HepG2 (cell line): ENCODE results near the gene PCYOX1L.

Experiments
- EZH2 ChIP-seq: conservative IDR thresholded peaks from 2 replicates; pipeline ENCODE4 v1.6.1; 2012; ENCODE audit warnings: mild to moderate bottlenecking, low read depth, low read length, moderate library complexity
- GABPA ChIP-seq, 2 experiments: IDR thresholded peaks; 2 replicates each; pipeline ENCODE4 v1.6.1; 2011 to 2016; ENCODE audit warnings: low read depth in 2 of 2, low read length in 1 of 2, missing biosample characterization in 1 of 2, missing genetic modification characterization in 1 of 2
- HMGA1 ChIP-seq: sonication (generic); formaldehyde crosslinking; conservative IDR thresholded peaks from 2 replicates; pipeline ENCODE4 v1.4.0; 2020; ENCODE audit warnings: missing genetic modification reagents
- RAD21 ChIP-seq: fragments of 450-650 bp; formaldehyde crosslinking; IDR thresholded peaks from 2 replicates; pipeline ENCODE4 v1.5.0; 2020; ENCODE audit warnings: mild to moderate bottlenecking
- TF ChIP-seq, protein P1 (sequence below): sonication (generic); formaldehyde crosslinking; IDR thresholded peaks from 2 replicates; pipeline ENCODE4 v1.4.0; 2020; ENCODE audit warnings: missing genetic modification reagents, mild to moderate bottlenecking, borderline replicate concordance
- TF ChIP-seq, protein P2 (sequence below): sonication (generic); formaldehyde crosslinking; IDR thresholded peaks from 2 replicates; pipeline ENCODE4 v1.4.0; 2020; ENCODE audit warnings: mild to moderate bottlenecking, missing genetic modification reagents

GRCh38 chr5:149392718-149393117 lies 34.9 kb downstream of the PCYOX1L start:
- TF ChIP-seq, protein P1, sequence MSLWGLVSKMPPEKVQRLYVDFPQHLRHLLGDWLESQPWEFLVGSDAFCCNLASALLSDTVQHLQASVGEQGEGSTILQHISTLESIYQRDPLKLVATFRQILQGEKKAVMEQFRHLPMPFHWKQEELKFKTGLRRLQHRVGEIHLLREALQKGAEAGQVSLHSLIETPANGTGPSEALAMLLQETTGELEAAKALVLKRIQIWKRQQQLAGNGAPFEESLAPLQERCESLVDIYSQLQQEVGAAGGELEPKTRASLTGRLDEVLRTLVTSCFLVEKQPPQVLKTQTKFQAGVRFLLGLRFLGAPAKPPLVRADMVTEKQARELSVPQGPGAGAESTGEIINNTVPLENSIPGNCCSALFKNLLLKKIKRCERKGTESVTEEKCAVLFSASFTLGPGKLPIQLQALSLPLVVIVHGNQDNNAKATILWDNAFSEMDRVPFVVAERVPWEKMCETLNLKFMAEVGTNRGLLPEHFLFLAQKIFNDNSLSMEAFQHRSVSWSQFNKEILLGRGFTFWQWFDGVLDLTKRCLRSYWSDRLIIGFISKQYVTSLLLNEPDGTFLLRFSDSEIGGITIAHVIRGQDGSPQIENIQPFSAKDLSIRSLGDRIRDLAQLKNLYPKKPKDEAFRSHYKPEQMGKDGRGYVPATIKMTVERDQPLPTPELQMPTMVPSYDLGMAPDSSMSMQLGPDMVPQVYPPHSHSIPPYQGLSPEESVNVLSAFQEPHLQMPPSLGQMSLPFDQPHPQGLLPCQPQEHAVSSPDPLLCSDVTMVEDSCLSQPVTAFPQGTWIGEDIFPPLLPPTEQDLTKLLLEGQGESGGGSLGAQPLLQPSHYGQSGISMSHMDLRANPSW: no peak
- no peak for TF ChIP-seq HMGA1
- no peak for TF ChIP-seq GABPA (IDR thresholded peaks at IDR 0.05; ENCODE audit: low read depth, low read length)
- TF ChIP-seq GABPA (CRISPR knock-in tag; IDR thresholded peaks at IDR 0.05; ENCODE audit: low read depth): no peak
- TF ChIP-seq RAD21 (CRISPR knock-in tag): no peak
- TF ChIP-seq, protein P2, sequence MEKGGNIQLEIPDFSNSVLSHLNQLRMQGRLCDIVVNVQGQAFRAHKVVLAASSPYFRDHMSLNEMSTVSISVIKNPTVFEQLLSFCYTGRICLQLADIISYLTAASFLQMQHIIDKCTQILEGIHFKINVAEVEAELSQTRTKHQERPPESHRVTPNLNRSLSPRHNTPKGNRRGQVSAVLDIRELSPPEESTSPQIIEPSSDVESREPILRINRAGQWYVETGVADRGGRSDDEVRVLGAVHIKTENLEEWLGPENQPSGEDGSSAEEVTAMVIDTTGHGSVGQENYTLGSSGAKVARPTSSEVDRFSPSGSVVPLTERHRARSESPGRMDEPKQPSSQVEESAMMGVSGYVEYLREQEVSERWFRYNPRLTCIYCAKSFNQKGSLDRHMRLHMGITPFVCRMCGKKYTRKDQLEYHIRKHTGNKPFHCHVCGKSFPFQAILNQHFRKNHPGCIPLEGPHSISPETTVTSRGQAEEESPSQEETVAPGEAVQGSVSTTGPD: no peak
- TF ChIP-seq EZH2: no peak
